Naive thymus-derived CD4-positive, alpha-beta T cell (primary cell): ENCODE results near the gene ZNF750. TPM values are rescaled to one million over a fixed set of nuclear protein-coding genes. Genes with fewer than 3 reads are reported as not detected.

ENCODE experiments used
- ATAC-seq: fragments of 150-1000 bp; cut with Tn5 transposase; 2 replicates; pipeline ENCODE4 v1.10.0; 2021; ENCODE audit warnings: mild to moderate bottlenecking, moderate library complexity
- CTCF ChIA-PET: fragments of 350-600 bp; sonication (Branson Sonifier 250); formaldehyde crosslinking; loops from one replicate; lab custom pipeline; 2021; ENCODE audit warnings: antibody characterized with exemption; lab: Charles Lee
- POLR2A ChIA-PET: fragments of 350-600 bp; sonication (Branson Sonifier 250); formaldehyde crosslinking; loops from one replicate; lab custom pipeline; 2021; ENCODE audit warnings: antibody characterized with exemption, inconsistent platforms; lab: Charles Lee
- DNase-seq, 9 donors: peaks; one replicate each; pipeline versions ENCODE4 v3.0.0 to v3.0.0-alpha.2; 2020 to 2022; ENCODE audit warnings: mixed read lengths in 1 of 9
- H3K27ac ChIP-seq: one replicate; pipeline ENCODE4 v1.7.0; 2013; ENCODE audit warnings: mild to moderate bottlenecking, low read depth, low read length, moderate library complexity
- H3K27me3 ChIP-seq, 2 donors: one replicate each; pipeline ENCODE4 v1.7.0; 2013; ENCODE audit warnings: low read length in 2 of 2, mild to moderate bottlenecking in 2 of 2, moderate library complexity in 2 of 2; ENCODE audit not compliant: control insufficient read depth in 2 of 2, insufficient read depth in 2 of 2
- H3K36me3 ChIP-seq, 3 experiments: 1 replicate in 2 of 3; 2 replicates in 1 of 3; pipeline ENCODE4 v1.7.0; 2013; ENCODE audit warnings: low read length in 3 of 3, mild to moderate bottlenecking in 3 of 3, moderate library complexity in 1 of 3; ENCODE audit not compliant: insufficient read depth in 3 of 3, control insufficient read depth in 2 of 3
- H3K4me1 ChIP-seq, 2 donors: one replicate each; pipeline ENCODE4 v1.7.0; 2013; ENCODE audit warnings: low read length in 2 of 2, mild to moderate bottlenecking in 2 of 2, moderate library complexity in 1 of 2; ENCODE audit not compliant: control insufficient read depth in 2 of 2, insufficient read depth in 2 of 2
- H3K4me3 ChIP-seq: 2 replicates; pipeline ENCODE4 v1.7.0; 2013; ENCODE audit warnings: mild to moderate bottlenecking, low read length
- H3K9me3 ChIP-seq, 3 experiments: 1 replicate in 2 of 3; 2 replicates in 1 of 3; pipeline ENCODE4 v1.7.0; 2013; ENCODE audit warnings: low read length in 3 of 3; ENCODE audit not compliant: control insufficient read depth in 2 of 3
- H3K27ac Mint-ChIP-seq, 9 donors: one replicate each; pipeline ENCODE4 v1.8.0; 2020 to 2022; ENCODE audit warnings: mixed read lengths in 9 of 9, mild to moderate bottlenecking in 8 of 9, moderate library complexity in 5 of 9, inconsistent platforms in 2 of 9
- H3K27me3 Mint-ChIP-seq, 5 donors: one replicate each; pipeline ENCODE4 v1.8.0; 2021 to 2022; ENCODE audit warnings: mixed read lengths in 5 of 5, mild to moderate bottlenecking in 1 of 5
- H3K36me3 Mint-ChIP-seq, 5 donors: one replicate each; pipeline ENCODE4 v1.8.0; 2020 to 2022; ENCODE audit warnings: mixed read lengths in 5 of 5, mild to moderate bottlenecking in 3 of 5, inconsistent platforms in 1 of 5
- H3K4me1 Mint-ChIP-seq, 7 donors: one replicate each; pipeline ENCODE4 v1.8.0; 2020 to 2022; ENCODE audit warnings: mixed read lengths in 7 of 7, mild to moderate bottlenecking in 3 of 7, inconsistent platforms in 1 of 7
- H3K4me3 Mint-ChIP-seq, 10 donors: one replicate each; pipeline ENCODE4 v1.8.0; 2020 to 2022; ENCODE audit warnings: mild to moderate bottlenecking in 10 of 10, mixed read lengths in 10 of 10, moderate library complexity in 6 of 10, inconsistent platforms in 2 of 10
- H3K9me3 Mint-ChIP-seq, 11 donors: one replicate each; pipeline ENCODE4 v1.8.0; 2020 to 2022; ENCODE audit warnings: mixed read lengths in 11 of 11, mild to moderate bottlenecking in 4 of 11, inconsistent platforms in 1 of 11, moderate library complexity in 1 of 11
- intact Hi-C, 2 donors: fragments of 100-400 bp; cut with micrococcal nuclease; formaldehyde crosslinking; loops; one replicate each; pipeline ENCODE4 v1.15.1; 2023
- polyA plus RNA-seq, 2 donors: library from polyadenylated mRNA; unstranded; fragments of 300-500 nt; fragmentation: Illumina TruSeq; gene quantifications; one replicate each; pipeline ENCODE4 v1.2.3, GENCODE V29; 2021
- total RNA-seq, 6 experiments: library from RNA in 5 of 6; stranded (reverse) in 5 of 6; gene quantifications; 1 replicate in 5 of 6; 2 replicates in 1 of 6; pipeline ENCODE4 v1.2.3 and lab custom pipeline; 2021 to 2026

The ZNF750 gene
- total and polyA plus RNA-seq, 7 experiments from 2014 or later: 0.13 TPM; not detected in 6

DNA sequence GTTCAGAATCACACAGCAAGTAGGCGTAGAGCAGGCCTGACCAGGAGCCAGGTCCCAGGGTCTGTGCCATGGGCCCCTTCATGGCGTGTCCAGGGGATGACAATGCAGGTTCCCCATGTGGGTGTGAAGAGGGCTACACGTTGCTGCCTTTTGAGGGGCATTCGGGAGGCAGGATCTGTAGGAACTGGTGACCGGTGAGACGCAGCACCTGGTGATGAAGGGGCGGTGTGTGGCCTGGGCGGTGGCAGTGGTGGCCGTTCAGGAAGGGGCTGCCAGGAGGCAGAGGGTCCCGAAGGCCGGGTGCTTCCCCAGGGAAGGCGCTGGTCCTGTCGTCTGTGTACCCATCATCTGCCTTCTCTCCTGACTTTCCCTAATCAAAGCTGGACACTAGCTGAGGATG is 34.6 kb downstream of the ZNF750 start:
- Mint-ChIP-seq H3K27ac (no peak overlapping the region), H3K9me3 (peaks cover 0 to 4% (median 0%) of the 10 kb centered on the region in 11 donors), H3K4me1 (peaks cover 4 to 22% (median 10%) of the 10 kb centered on the region in 7 donors), H3K27me3 (no peaks in the 10 kb centered on the region), H3K4me3 (no peak overlapping the region), H3K36me3 (peaks cover 7 to 39% (median 10%) of the 10 kb centered on the region in 5 donors)
- H3K27me3 ChIP-seq: no peaks in the 10 kb centered on the region
- H3K4me3 ChIP-seq: no peak overlapping the region
- no peaks in the 10 kb centered on the region for H3K9me3 ChIP-seq
- ChIA-PET POLR2A (no interaction called here), CTCF (no interaction called here)
- intact Hi-C loops: no loop called here
- H3K27ac ChIP-seq: no peak overlapping the region
- DNase-seq (no peak), ATAC-seq (no peak)
- peaks cover 0 to 58% (median 0%) of the 10 kb centered on the region in 3 experiments for H3K36me3 ChIP-seq
- no peaks in the 10 kb centered on the region for H3K4me1 ChIP-seq

DNA sequence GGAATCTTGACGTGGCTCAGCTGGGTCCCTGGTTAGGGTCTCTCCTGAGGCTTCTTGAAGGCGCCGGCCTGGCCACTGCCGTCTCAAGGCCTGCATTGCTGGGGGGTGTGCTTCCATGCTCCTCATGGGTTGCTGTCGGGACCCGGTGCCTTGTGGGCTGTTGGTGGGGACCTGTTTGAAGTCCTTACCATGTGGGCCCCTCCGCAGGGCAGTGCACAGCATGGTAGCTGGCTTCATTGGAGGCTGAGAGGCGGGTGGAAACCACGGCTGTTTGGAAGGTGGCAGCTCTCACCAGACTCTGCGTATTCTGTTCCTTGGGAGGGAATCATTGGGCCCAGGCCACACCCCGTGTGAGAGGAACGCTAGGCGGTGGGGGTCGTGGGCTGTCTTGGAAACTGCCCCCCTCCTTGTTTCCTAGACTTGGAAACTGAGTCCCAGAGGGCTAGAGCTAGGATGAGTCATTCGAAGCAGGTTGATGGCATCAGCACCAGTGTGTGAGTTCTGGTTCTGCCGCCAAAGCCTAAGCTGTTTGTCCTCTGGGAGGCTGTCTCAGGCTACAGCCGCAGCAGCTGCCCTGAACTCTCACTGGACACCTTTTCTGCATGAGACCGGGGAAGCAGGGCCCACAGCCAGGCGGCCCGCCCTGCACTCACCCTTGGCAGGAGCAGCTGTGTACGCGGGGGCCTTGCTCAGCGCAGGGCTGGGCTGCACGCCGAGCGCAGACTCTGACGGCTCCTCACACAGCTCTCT is 35.2 kb downstream of the ZNF750 start:
- DNase-seq (no peak), ATAC-seq (no peak)
- Histone ChIP-seq H3K36me3 (peaks cover 0 to 52% (median 0%) of the 10 kb centered on the region in 3 experiments), H3K27me3 (no peaks in the 10 kb centered on the region), H3K4me1 (no peaks in the 10 kb centered on the region), H3K27ac (no peak overlapping the region), H3K9me3 (no peaks in the 10 kb centered on the region), H3K4me3 (no peak overlapping the region)
- POLR2A ChIA-PET: no interaction called here
- peaks cover 4 to 40% (median 13%) of the 10 kb centered on the region in 5 donors for H3K36me3 Mint-ChIP-seq
- no peak overlapping the region for H3K4me3 Mint-ChIP-seq
- peaks cover 0 to 4% (median 0%) of the 10 kb centered on the region in 11 donors for H3K9me3 Mint-ChIP-seq
- intact Hi-C loops: no loop called here
- CTCF ChIA-PET: no interaction called here
- peaks cover 4 to 22% (median 10%) of the 10 kb centered on the region in 7 donors for H3K4me1 Mint-ChIP-seq
- no peaks in the 10 kb centered on the region for H3K27me3 Mint-ChIP-seq
- H3K27ac Mint-ChIP-seq: no peak overlapping the region

DNA sequence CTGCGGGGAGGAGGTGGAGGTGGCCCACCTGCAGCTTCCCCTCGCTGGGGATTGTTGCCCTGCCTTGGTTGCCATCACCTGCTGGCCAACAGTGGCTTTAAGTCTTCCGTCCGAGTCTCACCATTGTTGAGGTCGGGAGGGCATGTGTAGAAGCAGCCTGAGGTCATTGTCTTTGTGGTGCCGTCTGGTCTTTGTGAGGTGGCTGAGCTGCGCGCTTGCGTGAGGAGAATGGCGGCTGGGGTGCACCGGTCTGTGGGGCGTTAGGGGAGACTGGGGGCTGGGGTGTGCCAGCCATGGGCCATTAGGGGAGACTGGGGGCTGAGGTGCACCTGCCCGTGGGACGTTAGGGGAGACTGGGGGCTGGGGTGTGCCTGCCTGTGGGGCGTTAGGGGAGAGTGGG is 36.2 kb downstream of the ZNF750 start:
- no peak for DNase-seq
- H3K36me3 Mint-ChIP-seq: peaks cover 4 to 38% (median 12%) of the 10 kb centered on the region in 5 donors
- CTCF ChIA-PET: no interaction called here

DNA sequence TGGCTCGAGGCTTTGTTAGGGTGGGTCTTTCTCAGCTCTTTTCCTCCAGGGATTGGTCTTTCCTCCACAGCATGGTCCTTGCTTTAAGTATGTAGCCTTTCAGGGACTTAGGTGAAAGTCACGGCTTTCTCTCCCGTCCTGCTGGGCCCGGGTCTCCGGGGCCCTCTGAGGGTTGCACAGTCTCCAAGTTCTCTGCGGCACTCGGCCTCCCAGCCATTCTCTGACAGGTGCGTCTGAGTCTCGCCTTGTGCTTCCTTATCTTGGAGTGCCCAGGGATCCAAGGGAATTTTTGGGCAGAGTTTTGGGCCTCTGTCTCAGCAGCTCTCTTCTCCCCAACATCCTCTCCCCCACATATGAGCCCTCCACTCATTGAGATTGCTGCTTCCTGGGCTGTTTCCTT is 36.6 kb downstream of the ZNF750 start:
- no peak for DNase-seq

More for the DNA sequence above, 36.2 kb downstream of the ZNF750 start:
- ATAC-seq: no peak
- H3K4me3 Mint-ChIP-seq: no peak overlapping the region
- no peaks in the 10 kb centered on the region for H3K27me3 Mint-ChIP-seq
- no peak overlapping the region for H3K4me3 ChIP-seq
- intact Hi-C loops: no loop called here
- H3K4me1 ChIP-seq: no peaks in the 10 kb centered on the region
- H3K36me3 ChIP-seq: peaks cover 0 to 46% (median 0%) of the 10 kb centered on the region in 3 experiments
- no peak overlapping the region for H3K27ac Mint-ChIP-seq
- H3K4me1 Mint-ChIP-seq: peaks cover 4 to 22% (median 10%) of the 10 kb centered on the region in 7 donors
- H3K27ac ChIP-seq: no peak overlapping the region
- H3K9me3 ChIP-seq: no peaks in the 10 kb centered on the region
- H3K27me3 ChIP-seq: no peaks in the 10 kb centered on the region
- H3K9me3 Mint-ChIP-seq: peaks cover 0 to 4% (median 0%) of the 10 kb centered on the region in 11 donors
- POLR2A ChIA-PET: no interaction called here

DNA sequence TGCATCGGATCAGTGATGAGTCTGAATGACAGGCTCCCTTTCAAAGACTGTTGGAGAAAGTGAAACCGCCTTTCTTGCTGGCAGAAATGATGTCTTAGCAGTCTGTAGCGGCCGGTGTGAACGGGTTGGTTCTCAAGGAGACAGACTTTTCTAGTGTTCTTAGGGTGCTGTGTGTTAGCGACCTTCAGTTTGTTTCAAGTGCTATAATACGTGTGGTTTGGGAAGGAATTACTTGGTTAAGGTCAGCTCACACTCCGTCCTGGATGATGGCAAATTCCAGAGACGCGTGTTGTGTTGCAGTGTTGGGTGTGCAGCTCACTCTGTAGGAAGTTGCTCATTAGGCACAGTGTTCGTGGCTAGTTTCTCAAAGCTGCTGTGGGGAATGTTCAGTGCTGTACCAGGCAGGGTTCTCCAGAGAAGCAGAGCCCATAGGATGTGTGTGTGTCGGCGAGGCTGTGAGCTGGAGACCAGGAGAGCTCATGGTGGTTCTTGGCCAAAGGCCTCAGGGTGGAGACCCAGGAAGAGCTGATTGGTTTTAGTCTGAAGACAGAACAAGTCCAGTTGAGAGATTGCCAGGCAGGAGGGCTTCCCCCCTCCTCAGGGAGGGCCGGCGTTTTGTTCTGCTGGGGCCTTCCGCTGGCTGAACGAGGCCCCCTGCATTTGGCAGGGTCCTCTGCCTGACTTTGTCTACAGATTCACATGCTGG is 37.6 kb downstream of the ZNF750 start:
- ChIA-PET CTCF (no interaction called here), POLR2A (no interaction called here)
- H3K36me3 ChIP-seq: peaks cover 0 to 37% (median 0%) of the 10 kb centered on the region in 3 experiments
- ATAC-seq: no peak
- H3K9me3 ChIP-seq: no peaks in the 10 kb centered on the region
- no peak overlapping the region for H3K4me3 ChIP-seq
- peak overlapping the region in 3 of 9 donors; percentile 59 to 74 (median 65) for H3K27ac Mint-ChIP-seq
- DNase-seq: no peak
- H3K9me3 Mint-ChIP-seq: peaks cover 0 to 4% (median 0%) of the 10 kb centered on the region in 11 donors
- H3K27me3 ChIP-seq: no peaks in the 10 kb centered on the region
- H3K27me3 Mint-ChIP-seq: no peaks in the 10 kb centered on the region
- peaks cover 4 to 41% (median 12%) of the 10 kb centered on the region in 5 donors for H3K36me3 Mint-ChIP-seq
- intact Hi-C loops: no loop called here
- H3K27ac ChIP-seq: no peak overlapping the region
- no peaks in the 10 kb centered on the region for H3K4me1 ChIP-seq
- peaks cover 4 to 19% (median 10%) of the 10 kb centered on the region in 7 donors for H3K4me1 Mint-ChIP-seq
- H3K4me3 Mint-ChIP-seq: no peak overlapping the region

More for the DNA sequence above, 36.6 kb downstream of the ZNF750 start:
- H3K36me3 Mint-ChIP-seq: peaks cover 4 to 38% (median 12%) of the 10 kb centered on the region in 5 donors
- H3K27ac Mint-ChIP-seq: no peak overlapping the region
- H3K4me1 Mint-ChIP-seq: peaks cover 4 to 22% (median 10%) of the 10 kb centered on the region in 7 donors
- ChIA-PET CTCF (no interaction called here), POLR2A (no interaction called here)
- H3K4me3 ChIP-seq: no peak overlapping the region
- no peak for ATAC-seq
- H3K4me3 Mint-ChIP-seq: no peak overlapping the region
- no peaks in the 10 kb centered on the region for H3K4me1 ChIP-seq
- H3K9me3 Mint-ChIP-seq: peaks cover 0 to 4% (median 0%) of the 10 kb centered on the region in 11 donors
- no peak overlapping the region for H3K27ac ChIP-seq
- peaks cover 0 to 46% (median 0%) of the 10 kb centered on the region in 3 experiments for H3K36me3 ChIP-seq
- intact Hi-C loops: no loop called here
- no peaks in the 10 kb centered on the region for H3K9me3 ChIP-seq
- H3K27me3 ChIP-seq: no peaks in the 10 kb centered on the region
- no peaks in the 10 kb centered on the region for H3K27me3 Mint-ChIP-seq

DNA sequence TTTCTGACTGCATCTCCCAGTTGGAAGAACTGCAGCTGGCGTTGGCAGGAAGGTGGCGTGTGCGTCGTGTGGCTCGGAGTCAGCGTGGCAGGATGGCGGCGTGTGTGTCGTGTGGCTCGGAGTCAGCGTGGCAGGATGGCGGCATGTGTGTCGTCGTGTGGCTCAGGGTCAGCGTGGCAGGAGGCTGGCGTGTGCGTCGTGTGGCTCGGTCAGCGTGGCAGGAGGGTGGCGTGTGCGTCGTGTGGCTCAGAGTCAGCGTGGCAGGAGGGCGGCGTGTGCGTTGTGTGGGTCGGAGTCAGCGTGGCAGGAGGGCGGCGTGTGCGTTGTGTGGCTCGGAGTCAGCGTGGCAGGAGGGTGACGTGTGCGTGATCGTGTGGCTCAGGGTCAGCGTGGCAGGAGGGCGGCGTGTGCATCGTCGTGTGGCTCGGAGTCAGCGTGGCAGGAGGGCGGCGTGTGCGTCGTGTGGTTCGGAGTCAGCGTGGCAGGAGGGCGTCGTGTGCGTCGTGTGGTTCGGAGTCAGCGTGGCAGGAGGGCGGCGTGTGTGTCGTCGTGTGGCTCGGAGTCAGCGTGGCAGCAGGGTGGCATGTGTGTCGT is 38.3 kb downstream of the ZNF750 start:
- H3K36me3 Mint-ChIP-seq: peaks cover 4 to 43% (median 12%) of the 10 kb centered on the region in 5 donors
- ChIA-PET POLR2A (no interaction called here), CTCF (no interaction called here)
- no peaks in the 10 kb centered on the region for H3K27me3 Mint-ChIP-seq
- Histone ChIP-seq H3K27ac (no peak overlapping the region), H3K27me3 (no peaks in the 10 kb centered on the region), H3K9me3 (no peaks in the 10 kb centered on the region), H3K4me1 (no peaks in the 10 kb centered on the region), H3K4me3 (no peak overlapping the region), H3K36me3 (peaks cover 0 to 29% (median 0%) of the 10 kb centered on the region in 3 experiments)
- peaks cover 4 to 19% (median 10%) of the 10 kb centered on the region in 7 donors for H3K4me1 Mint-ChIP-seq
- ATAC-seq: no peak
- H3K4me3 Mint-ChIP-seq: no peak overlapping the region
- peak overlapping the region in 2 of 9 donors; percentile 15 to 86 for H3K27ac Mint-ChIP-seq
- peaks cover 0 to 4% (median 0%) of the 10 kb centered on the region in 11 donors for H3K9me3 Mint-ChIP-seq
- no peak for DNase-seq
- intact Hi-C loops: no loop called here
